Activated T-helper 1 cell treated with Interleukin-2 at 50 U/mL for 16 hours (primary cell): Measurements from ENCODE around the gene ACBD4.

ENCODE experiments used
- DNase-seq: peaks from one replicate; pipeline ENCODE4 v3.0.0-alpha.2; 2020; ENCODE audit warnings: low read depth

Gene ACBD4, protein sequence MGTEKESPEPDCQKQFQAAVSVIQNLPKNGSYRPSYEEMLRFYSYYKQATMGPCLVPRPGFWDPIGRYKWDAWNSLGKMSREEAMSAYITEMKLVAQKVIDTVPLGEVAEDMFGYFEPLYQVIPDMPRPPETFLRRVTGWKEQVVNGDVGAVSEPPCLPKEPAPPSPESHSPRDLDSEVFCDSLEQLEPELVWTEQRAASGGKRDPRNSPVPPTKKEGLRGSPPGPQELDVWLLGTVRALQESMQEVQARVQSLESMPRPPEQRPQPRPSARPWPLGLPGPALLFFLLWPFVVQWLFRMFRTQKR

DNA sequence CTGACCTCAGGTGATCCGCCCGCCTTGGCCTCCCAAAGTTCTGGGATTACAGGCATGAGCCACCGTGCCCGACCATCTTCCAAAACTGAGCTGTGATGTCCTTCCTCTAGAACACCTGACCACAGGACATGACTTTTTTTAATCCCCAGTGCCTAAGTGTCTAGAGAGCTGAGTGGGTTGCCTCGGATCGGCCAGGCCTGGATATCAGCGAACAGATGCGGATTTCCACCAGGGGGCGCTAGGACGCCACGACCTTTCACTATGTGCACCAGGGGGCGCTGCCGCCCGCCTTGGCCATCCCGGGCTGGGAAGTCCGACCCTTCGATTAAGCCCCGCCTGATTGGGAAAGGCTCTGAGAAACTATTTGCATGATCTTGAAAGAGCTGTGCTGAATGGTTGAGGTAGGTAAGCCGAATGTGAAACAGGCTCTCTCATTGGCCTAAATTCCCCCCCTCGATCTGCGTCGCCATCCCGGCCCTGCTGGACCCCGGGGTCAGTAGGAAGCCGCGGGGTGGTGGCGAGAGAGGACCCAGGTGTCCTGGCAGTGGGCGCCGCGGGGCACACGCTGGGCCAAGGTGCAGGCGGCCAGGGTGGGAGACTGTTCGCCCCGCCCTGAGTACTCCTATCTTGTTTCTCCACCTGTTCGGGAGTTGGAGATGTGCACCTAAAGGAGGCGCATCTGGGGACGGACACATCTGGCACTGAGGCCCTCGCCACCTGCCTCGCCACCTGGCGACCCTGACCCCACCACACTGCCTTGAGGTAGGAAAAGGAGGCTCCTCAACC lies at the start of gene ACBD4:
ACBD4 (plus strand) TSS at position 496 of the 786 bp plus-strand sequence. CDS start 458 bp downstream, outside the sequence.
- peak; percentile 96 for DNase-seq

DNA sequence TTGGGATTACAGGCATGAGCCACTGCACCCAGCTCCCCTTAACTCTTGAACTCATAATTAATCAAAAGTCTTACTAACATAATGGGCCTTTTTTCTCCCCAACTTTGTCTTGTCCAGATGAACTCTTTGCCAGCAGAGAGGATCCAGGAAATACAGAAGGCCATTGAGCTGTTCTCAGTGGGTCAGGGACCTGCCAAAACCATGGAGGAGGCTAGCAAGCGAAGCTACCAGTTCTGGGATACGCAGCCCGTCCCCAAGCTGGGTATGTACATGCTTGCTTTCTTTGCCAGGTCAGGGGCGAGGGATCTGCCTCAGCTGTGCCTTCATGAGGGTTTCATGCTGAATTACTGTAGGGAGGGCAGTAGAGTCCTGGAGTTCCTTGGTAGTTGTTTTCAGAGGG lies 49.1 kb upstream of the ACBD4 start:
- no peak for DNase-seq

- no peak for DNase-seq
Measured at GRCh38 chr17:45086865-45087503, 48.5 kb upstream of the ACBD4 start.

GRCh38 chr17:45087504-45087975 lies 47.9 kb upstream of the ACBD4 start:
- DNase-seq: no peak

- DNase-seq: no peak
Measured at GRCh38 chr17:45087978-45088377, 47.5 kb upstream of the ACBD4 start.

DNA sequence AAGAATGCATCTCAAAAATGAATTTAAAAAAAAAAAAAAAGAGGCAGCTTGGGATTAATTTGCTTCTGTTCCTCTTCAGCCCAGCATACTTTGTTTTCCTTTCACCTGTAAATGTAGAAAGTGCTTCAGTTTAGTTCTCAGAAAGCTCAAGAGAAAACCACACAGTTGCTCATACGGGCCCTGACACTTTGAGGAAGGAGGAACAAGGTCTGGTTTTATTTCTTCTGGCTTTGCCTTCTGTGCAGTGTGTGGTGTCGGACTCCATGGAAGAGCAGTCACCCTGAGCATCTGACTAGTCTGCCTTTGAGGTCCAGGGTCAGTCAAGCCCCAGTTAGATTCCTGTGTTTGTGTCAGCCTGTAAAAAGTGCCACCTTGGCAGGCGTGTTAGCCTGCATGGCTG lies 46.7 kb upstream of the ACBD4 start:
- no peak for DNase-seq

DNA sequence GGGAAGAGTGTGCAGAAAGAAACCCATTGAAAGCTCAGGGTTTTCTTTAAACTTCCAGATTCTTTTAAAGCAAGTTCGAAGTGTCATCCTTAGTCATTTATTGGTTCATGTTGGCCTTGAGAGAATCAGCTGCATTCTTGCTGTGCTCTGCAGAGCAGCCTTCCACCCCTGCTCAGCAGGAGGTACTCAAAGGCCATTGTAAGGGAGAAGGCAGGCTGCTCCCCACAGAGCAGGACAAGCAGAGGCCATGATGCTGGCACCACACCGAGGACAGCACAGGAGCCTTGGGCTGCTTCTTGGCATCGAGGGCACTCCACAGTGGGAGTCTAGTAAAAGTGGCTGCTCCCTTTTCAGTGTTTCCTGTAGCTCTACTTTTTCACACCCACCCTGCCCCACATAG lies 44.8 kb upstream of the ACBD4 start:
- DNase-seq: no peak

DNA sequence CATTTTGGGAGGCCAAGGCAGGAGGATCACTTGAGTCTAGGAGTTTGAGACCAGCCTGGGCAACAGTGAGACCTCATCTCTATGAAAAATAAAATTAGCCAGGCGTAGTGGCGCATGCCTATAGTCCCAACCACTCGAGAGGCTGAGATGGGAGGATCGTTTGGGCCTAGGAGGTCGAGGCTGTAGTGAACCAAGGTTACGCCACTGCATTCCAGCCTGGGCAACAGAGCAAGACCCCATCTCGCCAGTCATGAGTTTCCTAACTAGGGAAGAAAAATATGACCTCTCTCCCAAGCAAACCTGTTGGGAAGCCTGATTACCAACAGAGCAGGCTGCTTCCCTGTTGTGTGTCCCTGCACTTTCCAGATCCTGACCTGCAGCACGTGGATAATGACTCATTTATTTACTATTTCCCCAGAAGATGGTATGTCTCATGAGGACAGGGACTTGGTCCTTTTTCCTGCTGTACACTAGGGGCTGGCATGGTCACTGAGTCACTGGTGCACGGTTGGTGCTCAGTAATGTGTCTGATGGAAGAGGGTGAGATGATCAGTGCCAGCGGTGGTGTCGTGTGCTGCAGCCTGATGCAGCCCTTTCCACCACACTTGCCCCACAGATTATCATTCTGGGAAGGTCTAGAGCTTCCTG lies 43.6 kb upstream of the ACBD4 start:
- no peak for DNase-seq

GRCh38 chr17:45092911-45093430 lies 42.5 kb upstream of the ACBD4 start:
- no peak for DNase-seq

DNA sequence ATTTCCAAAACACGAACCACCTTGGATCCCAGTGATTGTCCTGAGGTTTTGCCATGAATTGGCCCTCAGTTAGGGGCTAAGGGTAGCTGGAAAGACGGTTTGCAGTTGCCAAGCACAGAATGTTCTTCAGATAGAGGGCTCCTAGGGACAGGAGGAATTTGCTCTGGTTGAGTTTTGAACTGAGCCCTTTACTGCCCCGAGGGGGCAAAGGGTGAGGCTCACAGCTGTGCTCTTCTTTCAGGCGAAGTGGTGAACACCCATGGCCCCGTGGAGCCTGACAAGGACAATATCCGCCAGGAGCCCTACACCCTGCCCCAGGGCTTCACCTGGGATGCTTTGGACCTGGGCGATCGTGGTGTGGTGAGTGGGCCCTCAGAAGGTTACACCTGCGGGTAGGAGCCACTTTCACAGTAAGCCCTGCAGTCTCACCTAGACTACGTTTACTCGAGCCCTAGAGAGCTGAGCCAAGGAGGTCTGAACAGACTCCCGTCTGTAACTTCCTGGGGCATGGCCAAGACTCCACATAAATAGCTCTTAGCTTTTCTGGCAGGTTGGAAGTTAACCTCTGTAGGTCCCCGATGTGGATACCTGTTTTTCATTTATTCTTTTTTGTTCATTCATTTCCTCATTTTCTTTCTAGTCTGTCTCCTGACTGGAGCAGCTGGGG lies 41.9 kb upstream of the ACBD4 start:
- no peak for DNase-seq

DNA sequence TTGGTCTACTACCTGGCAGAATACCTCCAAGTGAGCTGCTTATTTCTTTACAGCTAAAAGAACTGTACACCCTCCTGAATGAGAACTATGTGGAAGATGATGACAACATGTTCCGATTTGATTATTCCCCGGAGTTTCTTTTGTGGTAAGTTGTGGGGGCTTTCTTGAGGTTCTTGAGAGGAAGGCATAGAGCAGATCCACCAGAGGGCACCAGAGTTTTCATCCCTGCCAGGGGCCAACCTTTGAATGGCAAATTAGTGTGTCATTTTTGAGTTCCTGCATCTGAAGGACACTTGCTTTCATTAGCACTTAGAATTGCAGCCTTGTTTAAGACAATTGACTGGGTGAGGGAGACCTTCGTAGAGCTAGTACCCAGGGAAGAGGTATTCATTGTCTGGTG lies 39.3 kb upstream of the ACBD4 start:
- DNase-seq: no peak

DNA sequence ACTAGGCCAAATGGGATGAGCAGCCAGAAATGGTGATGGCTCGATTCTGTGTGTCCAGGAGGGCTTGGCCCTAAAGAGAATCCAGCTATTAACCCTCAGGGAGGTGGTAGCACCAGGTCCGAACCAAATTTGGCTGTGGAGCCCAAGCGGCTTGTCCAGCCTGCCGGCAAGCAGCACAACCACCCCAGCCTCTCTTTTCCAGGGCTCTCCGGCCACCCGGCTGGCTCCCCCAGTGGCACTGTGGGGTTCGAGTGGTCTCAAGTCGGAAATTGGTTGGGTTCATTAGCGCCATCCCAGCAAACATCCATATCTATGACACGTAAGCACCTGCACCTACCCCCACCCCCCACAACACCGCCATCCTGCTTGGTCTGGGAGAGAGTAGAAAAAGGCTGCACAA lies 38.6 kb upstream of the ACBD4 start:
- no peak for DNase-seq

DNA sequence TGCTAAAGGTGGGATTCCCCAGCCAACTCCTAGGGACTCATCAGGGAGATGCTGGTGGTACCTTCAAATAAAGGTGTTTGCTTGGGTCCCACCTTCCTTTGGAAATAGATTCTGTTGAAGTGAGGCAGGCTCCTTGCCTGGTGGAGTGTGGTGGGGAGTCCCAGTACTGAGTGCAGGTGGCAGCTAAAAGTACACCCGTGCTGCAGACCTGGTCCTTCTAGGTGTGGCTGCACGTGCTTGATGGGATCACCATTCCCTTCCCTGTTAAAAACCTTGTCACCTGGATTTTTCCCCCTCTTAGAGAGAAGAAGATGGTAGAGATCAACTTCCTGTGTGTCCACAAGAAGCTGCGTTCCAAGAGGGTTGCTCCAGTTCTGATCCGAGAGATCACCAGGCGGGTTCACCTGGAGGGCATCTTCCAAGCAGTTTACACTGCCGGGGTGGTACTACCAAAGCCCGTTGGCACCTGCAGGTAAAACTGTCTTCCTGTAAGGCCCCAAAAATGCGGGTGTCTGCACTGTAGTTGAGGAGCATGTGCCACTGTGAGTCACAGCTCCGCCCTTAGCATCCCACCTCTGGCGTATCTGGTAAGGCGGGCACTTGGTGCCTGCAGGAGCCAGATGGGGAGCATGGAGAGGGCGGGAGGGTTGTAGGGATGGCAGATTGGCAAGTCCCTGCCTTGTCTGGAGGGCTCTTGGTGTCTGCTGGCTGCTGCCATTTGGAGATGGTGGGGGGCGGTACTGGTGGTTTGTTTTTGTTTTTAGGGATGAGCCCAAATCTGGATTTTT lies 37.2 kb upstream of the ACBD4 start:
- DNase-seq: no peak

DNA sequence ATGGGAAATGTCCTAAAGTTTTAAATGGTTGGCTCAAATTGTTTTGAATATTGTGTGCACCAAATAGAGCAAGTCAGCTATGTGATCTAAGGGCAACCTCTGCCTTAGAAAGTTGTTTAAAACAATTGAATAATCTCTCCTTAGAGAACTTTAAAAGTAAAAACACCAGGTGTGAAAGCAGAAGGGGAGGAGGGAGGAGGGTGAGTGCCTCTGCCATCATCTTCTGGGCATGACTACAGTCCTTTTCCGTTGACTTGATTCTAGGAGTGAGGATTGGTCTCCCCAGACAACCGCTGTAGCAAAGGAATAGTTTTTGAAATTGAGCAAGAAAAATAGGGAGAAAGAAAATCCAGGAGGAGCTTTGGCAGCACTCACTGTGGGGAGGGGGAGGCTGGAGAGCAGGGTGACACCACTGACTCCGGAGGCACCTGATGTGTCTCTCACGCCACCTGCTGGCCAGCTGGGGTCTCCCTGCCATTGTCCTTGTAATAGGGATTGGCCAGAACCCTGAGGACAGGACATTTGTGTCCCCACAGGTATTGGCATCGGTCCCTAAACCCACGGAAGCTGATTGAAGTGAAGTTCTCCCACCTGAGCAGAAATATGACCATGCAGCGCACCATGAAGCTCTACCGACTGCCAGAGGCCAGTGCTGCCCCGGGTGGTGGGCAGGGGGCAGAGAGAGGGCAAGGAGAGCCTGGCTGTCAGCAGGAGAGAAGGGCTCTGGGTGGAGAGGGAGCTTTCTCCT lies 36.4 kb upstream of the ACBD4 start:
- peak; percentile 52 for DNase-seq

DNA sequence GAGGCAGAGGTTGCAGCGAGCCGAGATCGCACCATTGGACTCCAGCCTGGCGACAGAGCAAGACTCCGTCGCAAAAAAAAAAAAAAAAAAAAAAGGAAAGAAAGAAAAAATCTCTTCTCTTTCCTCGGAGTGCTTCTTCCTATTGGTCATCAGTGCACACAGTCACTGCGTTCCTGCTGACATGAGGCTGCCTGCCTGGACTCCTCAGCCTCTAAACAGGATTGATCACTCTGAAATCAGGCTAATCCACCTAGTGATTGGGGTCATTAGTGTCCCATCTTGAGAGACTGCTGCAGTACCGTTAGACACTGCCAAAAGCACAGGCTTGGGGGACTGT lies 34.0 kb upstream of the ACBD4 start:
- no peak for DNase-seq

GRCh38 chr17:45101883-45102811 lies 33.3 kb upstream of the ACBD4 start:
- DNase-seq: no peak

GRCh38 chr17:45102856-45103255 lies 32.6 kb upstream of the ACBD4 start:
- no peak for DNase-seq

- no peak for DNase-seq
Measured at GRCh38 chr17:45103269-45103795, 32.2 kb upstream of the ACBD4 start.

DNA sequence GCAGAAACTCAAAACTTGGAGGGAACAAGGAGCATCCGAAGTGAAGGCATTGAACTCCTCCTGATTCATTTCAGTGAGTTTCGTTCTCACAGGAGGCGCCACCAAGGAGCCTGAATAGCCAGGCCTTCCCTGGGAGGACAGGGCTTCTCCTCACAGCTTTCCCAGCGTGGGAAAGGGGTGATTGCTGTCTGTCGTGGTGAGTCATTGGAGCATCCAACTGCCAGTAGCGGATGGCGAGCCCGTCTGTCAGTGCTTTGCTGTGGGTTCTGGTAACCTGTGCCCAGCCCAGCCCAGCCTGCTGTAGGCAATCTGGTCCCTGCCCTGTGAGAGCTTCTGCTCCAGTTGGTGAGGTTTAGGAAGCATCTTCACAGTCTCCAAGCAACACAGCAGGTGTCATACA lies 31.5 kb upstream of the ACBD4 start:
- no peak for DNase-seq
